GM23248 (cell line): ENCODE measurements around the gene ACP1. TPM values are rescaled to one million over a fixed set of nuclear protein-coding genes. Genes with fewer than 3 reads are reported as not detected.

ENCODE experiments used
- DNase-seq: peaks from one replicate; pipeline ENCODE4 v3.0.0-alpha.2; 2015
- H2AFZ ChIP-seq: fragments of 200-600 bp; sonication (generic); 2 replicates; pipeline ENCODE4 v1.6.1; 2016; ENCODE audit warnings: antibody characterized with exemption
- H3F3A ChIP-seq: fragments of 200-600 bp; sonication (generic); 2 replicates; pipeline ENCODE4 v1.6.1; 2016; ENCODE audit warnings: mild to moderate bottlenecking, antibody characterized with exemption, mixed run types; ENCODE audit not compliant: insufficient read depth
- H3K27ac ChIP-seq: fragments of 200-600 bp; sonication (generic); 2 replicates; pipeline ENCODE4 v1.5.1; 2016; ENCODE audit warnings: mild to moderate bottlenecking
- H3K27me3 ChIP-seq: fragments of 200-600 bp; sonication (generic); replicated peaks from 2 replicates; pipeline ENCODE4 v1.6.1; 2016; ENCODE audit warnings: mild to moderate bottlenecking; ENCODE audit not compliant: insufficient read depth
- H3K36me3 ChIP-seq: fragments of 200-600 bp; sonication (generic); 2 replicates; pipeline ENCODE4 v1.6.1; 2016; ENCODE audit warnings: low read depth, mild to moderate bottlenecking
- H3K4me1 ChIP-seq: fragments of 200-600 bp; sonication (generic); 2 replicates; pipeline ENCODE4 v1.6.1; 2016; ENCODE audit warnings: mild to moderate bottlenecking; ENCODE audit not compliant: insufficient read depth
- H3K4me2 ChIP-seq: fragments of 200-600 bp; sonication (generic); one replicate; pipeline ENCODE4 v1.6.1; 2016; ENCODE audit warnings: mild to moderate bottlenecking; ENCODE audit not compliant: unreplicated experiment
- H3K4me3 ChIP-seq: fragments of 200-600 bp; sonication (generic); 2 replicates; pipeline ENCODE4 v1.5.1; 2016; ENCODE audit warnings: mild to moderate bottlenecking
- H3K79me2 ChIP-seq: fragments of 200-600 bp; sonication (generic); 2 replicates; pipeline ENCODE4 v1.6.1; 2016; ENCODE audit warnings: mild to moderate bottlenecking; ENCODE audit not compliant: insufficient read depth
- H3K9ac ChIP-seq: fragments of 200-600 bp; sonication (generic); 2 replicates; pipeline ENCODE4 v1.6.1; 2016; ENCODE audit warnings: mild to moderate bottlenecking
- H3K9me2 ChIP-seq: fragments of 200-600 bp; sonication (generic); 2 replicates; pipeline ENCODE4 v1.6.1; 2016; ENCODE audit warnings: mixed run types, mild to moderate bottlenecking, moderate library complexity; ENCODE audit not compliant: insufficient read depth
- H3K9me3 ChIP-seq: fragments of 200-600 bp; sonication (generic); one replicate; pipeline ENCODE4 v1.6.1; 2017; ENCODE audit warnings: low read depth
- H4K20me1 ChIP-seq: fragments of 200-600 bp; sonication (generic); 2 replicates; pipeline ENCODE4 v1.6.0; 2016; ENCODE audit not compliant: insufficient read depth
- EZH2 ChIP-seq: fragments of 200-600 bp; sonication (generic); IDR thresholded peaks from 2 replicates; pipeline ENCODE4 v1.6.1; 2018; ENCODE audit warnings: antibody characterized with exemption, mild to moderate bottlenecking; ENCODE audit not compliant: insufficient read depth, poor library complexity, severe bottlenecking
- EZH2phosphoT487 ChIP-seq: fragments of 200-600 bp; sonication (generic); IDR thresholded peaks from 2 replicates; pipeline ENCODE4 v1.6.1; 2018; ENCODE audit warnings: antibody characterized with exemption, moderate library complexity, mild to moderate bottlenecking, low read depth; ENCODE audit not compliant: insufficient read depth
- WGBS, 2 experiments: methylation state at CpG; one replicate each; pipeline ENCODE4 v1.1.6; 2015 to 2017; ENCODE audit warnings: low lambda C conversion rate in 2 of 2, low coverage in 1 of 2; ENCODE audit errors: missing lambda C conversion rate in 2 of 2; 5-methylcytosine and 5-hydroxymethylcytosine counted together
- in situ Hi-C: fragments of 300-500 bp; cut with MboI; formaldehyde crosslinking; loops from 2 replicates; pipeline ENCODE4 v1.15.0; 2020
- polyA plus RNA-seq: library from polyadenylated mRNA; unstranded; fragments of >200 nt; fragmentation: Nextera tagmentation; extraction: Ambion mirVana; gene quantifications from 2 replicates; pipeline ENCODE4 v1.2.1, GENCODE V29; 2016
- total RNA-seq: library from RNA; depleted of rRNA; stranded (reverse); fragments of >200 nt; shearing (Covaris generic); gene quantifications from 2 replicates; pipeline ENCODE4 v1.2.3, GENCODE V29; 2014; rRNA removed

The ACP1 gene
- 116 and 183 TPM in 2 replicates for total RNA-seq
- 156 TPM in 2 replicates for polyA plus RNA-seq

GRCh38 chr2:264493-265468 is at the start of gene ACP1:
ACP1 (plus strand) TSS chr2:264947; CDS start chr2:264965, 18 bp downstream.
- Histone ChIP-seq H3K9me3 (no peaks in the 10 kb centered on the region), H3F3A (no peaks in the 10 kb centered on the region; the same call in 1 of the 2 replicates), H3K79me2 (peaks cover 66% of the 10 kb centered on the region), H2AFZ (peak within 1 kb of the TSS; percentile 92), H4K20me1 (peaks cover 15% of the 10 kb centered on the region; the same call in 1 of the 2 replicates), H3K4me2 (peak within 1 kb of the TSS; percentile 99), H3K36me3 (no peaks in the 10 kb centered on the region), H3K4me1 (peaks cover 7% of the 10 kb centered on the region), H3K4me3 (peak within 1 kb of the TSS; percentile 100), H3K27ac (peak within 1 kb of the TSS; percentile 81), H3K9me2 (no peaks in the 10 kb centered on the region), H3K9ac (peak within 1 kb of the TSS; percentile 100), H3K27me3 (no peaks in the 10 kb centered on the region)
- no peak for TF ChIP-seq EZH2
- TF ChIP-seq EZH2phosphoT487 = no peak
- 1% methylated on average over 51 to 58 of the region's 73 CpGs for WGBS, 2 experiments
- in situ Hi-C loops = no loop called here
- peak; percentile 98 for DNase-seq

- DNase-seq = no peak
- Histone ChIP-seq H3K79me2 (no peaks in the 10 kb centered on the region), H3K9me2 (no peaks in the 10 kb centered on the region), H2AFZ (no peak overlapping the region), H3K9me3 (no peaks in the 10 kb centered on the region), H3K4me3 (no peak overlapping the region), H3K36me3 (peaks cover 11% of the 10 kb centered on the region), H3K27ac (no peak overlapping the region), H3K4me1 (no peaks in the 10 kb centered on the region), H3F3A (no peaks in the 10 kb centered on the region), H3K27me3 (no peaks in the 10 kb centered on the region; the same call in 1 of the 2 replicates), H3K9ac (no peak overlapping the region), H3K4me2 (no peak overlapping the region), H4K20me1 (no peaks in the 10 kb centered on the region)
- no peak for TF ChIP-seq EZH2phosphoT487
- TF ChIP-seq EZH2 = no peak
- 60 to 62% methylated on average over 3 of the region's 3 CpGs for WGBS, 2 experiments
- in situ Hi-C loops = no loop called here
Observed at GRCh38 chr2:216068-216467, 48.7 kb upstream of the ACP1 start.

- Histone ChIP-seq H3K4me3 (no peak overlapping the region), H3K79me2 (no peaks in the 10 kb centered on the region), H3K9me3 (no peaks in the 10 kb centered on the region), H4K20me1 (no peaks in the 10 kb centered on the region), H3K36me3 (peaks cover 17% of the 10 kb centered on the region), H3K4me1 (no peaks in the 10 kb centered on the region), H3F3A (no peaks in the 10 kb centered on the region), H3K9me2 (no peaks in the 10 kb centered on the region), H3K9ac (no peak overlapping the region), H3K27ac (no peak overlapping the region), H3K27me3 (no peaks in the 10 kb centered on the region), H2AFZ (no peak overlapping the region), H3K4me2 (no peak overlapping the region)
- 84 to 86% methylated on average over 4 of the region's 4 CpGs for WGBS, 2 experiments
- TF ChIP-seq EZH2phosphoT487 (no peak), EZH2 (no peak)
- in situ Hi-C loops = no loop called here
- DNase-seq = no peak
Observed at GRCh38 chr2:223451-223850, 41.3 kb upstream of the ACP1 start.

DNA sequence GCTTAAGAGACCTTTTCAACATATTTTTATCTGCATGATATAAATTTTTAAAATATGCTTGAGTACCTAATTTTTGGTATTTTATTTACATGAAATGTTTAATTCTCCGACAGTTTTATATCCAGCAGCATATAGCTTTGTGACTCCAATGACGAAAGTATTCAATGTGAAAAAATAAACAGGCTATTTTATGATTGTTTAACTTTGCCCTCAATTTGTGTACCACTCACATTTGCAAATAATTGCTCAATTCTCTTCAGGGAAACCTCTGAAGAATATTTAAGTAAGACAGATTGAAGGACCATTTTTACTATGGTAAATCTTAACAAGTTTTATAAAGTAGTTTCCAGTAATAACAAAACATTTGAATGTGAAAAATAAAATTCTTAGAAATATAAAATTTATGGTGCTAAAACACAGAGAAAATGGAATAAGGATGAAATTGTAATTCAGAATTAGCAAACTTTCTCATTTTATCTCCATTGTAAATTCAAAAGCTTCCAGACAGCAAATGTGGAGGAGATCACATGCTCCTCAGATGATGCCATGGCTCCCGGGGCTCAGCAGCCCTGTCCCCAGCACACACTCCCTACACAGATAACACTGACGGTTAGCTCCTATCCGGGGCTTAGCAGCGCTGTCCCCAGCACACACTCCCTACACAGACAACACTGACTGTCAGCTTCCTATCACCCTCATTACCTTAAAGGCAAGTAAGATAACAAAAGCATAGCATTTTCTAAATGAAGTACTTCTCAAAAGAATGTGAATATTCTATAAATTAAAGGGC is 40.6 kb upstream of the ACP1 start:
- no peak for TF ChIP-seq EZH2phosphoT487
- Histone ChIP-seq H3K4me3 (no peak overlapping the region), H3K27me3 (no peaks in the 10 kb centered on the region), H3K27ac (no peak overlapping the region), H3K9me2 (no peaks in the 10 kb centered on the region), H3K4me2 (no peak overlapping the region), H4K20me1 (no peaks in the 10 kb centered on the region), H3K9ac (no peak overlapping the region), H3K79me2 (no peaks in the 10 kb centered on the region), H3K4me1 (no peaks in the 10 kb centered on the region), H3K9me3 (no peaks in the 10 kb centered on the region), H3K36me3 (peaks cover 18% of the 10 kb centered on the region; the same call in 1 of the 2 replicates), H3F3A (no peaks in the 10 kb centered on the region), H2AFZ (no peak overlapping the region)
- no peak for DNase-seq
- 94 to 95% methylated on average over 6 of the region's 6 CpGs for WGBS, 2 experiments
- in situ Hi-C loops = no loop called here
